Measurements from ENCODE around the gene ATP10D.

GRCh38 chr4:47468706-47469365 is 16.2 kb upstream of the ATP10D start:
- TF ChIP-seq CTCF (IDR thresholded peaks at IDR 0.05; ENCODE audit: low read length) (no peak), EZH2 (IDR thresholded peaks at IDR 0.05; ENCODE audit: borderline replicate concordance, low read length) (no peak)

Data from OCI-LY1 (cell line).